Endothelial cell (in vitro differentiated cells): Measurements from ENCODE around the gene ERC2. TPM values are rescaled to one million over a fixed set of nuclear protein-coding genes. Genes with fewer than 3 reads are reported as not detected.

Source experiments
- DNase-seq: peaks from one replicate; pipeline ENCODE4 v3.0.0; 2021; ENCODE audit warnings: low spot score
- H3K27ac Mint-ChIP-seq: one replicate; pipeline ENCODE4 v1.8.0; 2021; ENCODE audit warnings: mixed read lengths, inconsistent platforms; ENCODE audit not compliant: unreplicated experiment
- H3K27me3 Mint-ChIP-seq: one replicate; pipeline ENCODE4 v1.8.0; 2021; ENCODE audit warnings: mild to moderate bottlenecking, moderate library complexity, mixed read lengths, inconsistent platforms; ENCODE audit not compliant: unreplicated experiment
- H3K36me3 Mint-ChIP-seq: one replicate; pipeline ENCODE4 v1.8.0; 2021; ENCODE audit warnings: mild to moderate bottlenecking, low read depth, mixed read lengths, inconsistent platforms; ENCODE audit not compliant: unreplicated experiment
- H3K4me1 Mint-ChIP-seq: one replicate; pipeline ENCODE4 v1.8.0; 2021; ENCODE audit warnings: mild to moderate bottlenecking, mixed read lengths, inconsistent platforms; ENCODE audit not compliant: unreplicated experiment
- H3K4me3 Mint-ChIP-seq: one replicate; pipeline ENCODE4 v1.8.0; 2021; ENCODE audit warnings: mild to moderate bottlenecking, mixed read lengths, inconsistent platforms; ENCODE audit not compliant: unreplicated experiment
- H3K9me3 Mint-ChIP-seq: one replicate; pipeline ENCODE4 v1.8.0; 2021; ENCODE audit warnings: mixed read lengths, inconsistent platforms; ENCODE audit not compliant: unreplicated experiment
- total RNA-seq: library from RNA; stranded (reverse); fragmentation: NEBNext Ultra II Directional; extraction: Animal tissue kit (Norgen Biotek cat#: 25700); gene quantifications from one replicate; pipeline ENCODE4 v1.2.1, GENCODE V29; 2021; ENCODE audit not compliant: unreplicated experiment
- TF ChIP-seq, protein P1 (sequence below): fragments of 200-600 bp; sonication (generic); IDR thresholded peaks from one replicate; pipeline ENCODE4 v1.5.0; 2021; ENCODE audit warnings: antibody characterized with exemption; ENCODE audit not compliant: unreplicated experiment

The ERC2 gene
- total RNA-seq, 1 donor from 2014 or later: 20.5 TPM

DNA sequence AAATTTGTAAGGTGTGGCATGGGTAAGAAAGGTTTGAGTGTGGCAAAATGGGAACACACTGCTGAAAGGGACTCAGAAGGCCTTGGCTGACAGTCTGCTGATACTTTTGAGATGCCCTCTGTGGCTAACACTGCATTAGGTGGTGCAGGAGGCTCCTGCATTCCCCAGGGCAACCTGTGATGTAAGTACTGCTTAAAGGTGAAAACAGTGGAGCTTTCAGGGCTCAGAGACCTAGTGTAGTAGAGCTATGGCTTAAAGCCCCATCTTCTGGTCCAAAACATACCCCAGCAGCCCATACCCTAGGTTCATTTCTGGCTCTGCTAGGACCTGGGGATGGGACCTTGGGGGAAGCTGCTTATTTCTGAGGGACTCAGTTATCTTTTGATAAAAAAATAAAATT, 374.1 kb downstream of the ERC2 start:
- no peaks in the 10 kb centered on the region for H3K36me3 Mint-ChIP-seq
- no peaks in the 10 kb centered on the region for H3K9me3 Mint-ChIP-seq
- no peak overlapping the region for H3K4me3 Mint-ChIP-seq
- H3K27me3 Mint-ChIP-seq: no peaks in the 10 kb centered on the region
- DNase-seq: no peak
- no peak overlapping the region for H3K27ac Mint-ChIP-seq
- TF ChIP-seq, protein P1, sequence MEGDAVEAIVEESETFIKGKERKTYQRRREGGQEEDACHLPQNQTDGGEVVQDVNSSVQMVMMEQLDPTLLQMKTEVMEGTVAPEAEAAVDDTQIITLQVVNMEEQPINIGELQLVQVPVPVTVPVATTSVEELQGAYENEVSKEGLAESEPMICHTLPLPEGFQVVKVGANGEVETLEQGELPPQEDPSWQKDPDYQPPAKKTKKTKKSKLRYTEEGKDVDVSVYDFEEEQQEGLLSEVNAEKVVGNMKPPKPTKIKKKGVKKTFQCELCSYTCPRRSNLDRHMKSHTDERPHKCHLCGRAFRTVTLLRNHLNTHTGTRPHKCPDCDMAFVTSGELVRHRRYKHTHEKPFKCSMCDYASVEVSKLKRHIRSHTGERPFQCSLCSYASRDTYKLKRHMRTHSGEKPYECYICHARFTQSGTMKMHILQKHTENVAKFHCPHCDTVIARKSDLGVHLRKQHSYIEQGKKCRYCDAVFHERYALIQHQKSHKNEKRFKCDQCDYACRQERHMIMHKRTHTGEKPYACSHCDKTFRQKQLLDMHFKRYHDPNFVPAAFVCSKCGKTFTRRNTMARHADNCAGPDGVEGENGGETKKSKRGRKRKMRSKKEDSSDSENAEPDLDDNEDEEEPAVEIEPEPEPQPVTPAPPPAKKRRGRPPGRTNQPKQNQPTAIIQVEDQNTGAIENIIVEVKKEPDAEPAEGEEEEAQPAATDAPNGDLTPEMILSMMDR: no peak
- H3K4me1 Mint-ChIP-seq: no peaks in the 10 kb centered on the region

DNA sequence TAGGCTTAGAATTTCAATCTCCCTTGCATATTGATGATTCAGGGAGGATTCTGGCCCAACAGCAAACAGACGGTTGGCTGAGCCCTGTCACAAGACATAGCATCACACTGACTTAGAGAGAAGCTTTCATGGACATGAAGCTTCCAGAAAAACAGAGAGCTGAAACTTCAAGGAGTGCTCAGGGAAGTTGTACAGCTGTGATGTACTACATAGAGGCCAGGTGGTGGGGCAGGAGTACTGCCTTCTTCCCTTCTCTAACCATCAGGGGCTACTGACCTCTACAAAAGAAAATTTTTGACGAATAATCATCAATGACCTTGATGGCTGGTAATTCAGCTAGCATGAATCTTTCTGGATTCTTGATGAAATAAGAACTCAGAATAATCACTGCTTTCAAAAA, 378.5 kb downstream of the ERC2 start:
- no peak overlapping the region for H3K27ac Mint-ChIP-seq
- no peaks in the 10 kb centered on the region for H3K27me3 Mint-ChIP-seq
- no peak for DNase-seq
- TF ChIP-seq, protein P1: no peak
- H3K4me1 Mint-ChIP-seq: peaks cover 5% of the 10 kb centered on the region
- H3K36me3 Mint-ChIP-seq: no peaks in the 10 kb centered on the region
- H3K4me3 Mint-ChIP-seq: no peak overlapping the region
- no peaks in the 10 kb centered on the region for H3K9me3 Mint-ChIP-seq

DNA sequence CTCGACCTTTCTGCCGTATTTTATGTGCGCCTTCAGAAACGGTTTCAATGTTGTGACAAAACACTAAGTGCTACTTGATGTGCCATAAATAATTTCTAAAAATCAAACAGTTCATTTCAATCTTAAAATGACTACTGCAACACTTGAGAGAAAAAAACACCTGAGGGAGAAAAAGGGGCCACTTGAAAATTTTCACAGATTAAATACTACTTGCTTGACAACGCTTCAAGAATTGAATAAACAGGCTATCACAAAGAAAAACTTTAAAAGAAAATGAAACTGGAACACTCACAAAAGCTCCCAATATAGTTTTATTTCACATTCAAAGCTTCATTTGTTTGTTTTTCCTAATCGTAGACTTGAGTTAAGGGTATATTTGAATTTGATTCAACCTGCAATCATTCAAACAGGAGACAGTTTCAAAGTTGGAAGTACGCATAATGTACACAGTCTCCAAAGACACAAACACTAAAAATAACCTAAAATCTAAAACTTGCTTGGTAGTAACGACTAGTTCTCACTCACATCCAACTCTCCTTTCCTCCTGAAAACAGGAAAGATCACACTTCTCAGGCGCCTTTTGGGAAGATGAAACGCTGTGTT, 380.7 kb downstream of the ERC2 start:
- no peak for DNase-seq
- H3K9me3 Mint-ChIP-seq: no peaks in the 10 kb centered on the region
- peaks cover 5% of the 10 kb centered on the region for H3K4me1 Mint-ChIP-seq
- H3K27me3 Mint-ChIP-seq: no peaks in the 10 kb centered on the region
- H3K27ac Mint-ChIP-seq: no peak overlapping the region
- H3K4me3 Mint-ChIP-seq: no peak overlapping the region
- TF ChIP-seq, protein P1: no peak
- no peaks in the 10 kb centered on the region for H3K36me3 Mint-ChIP-seq

DNA sequence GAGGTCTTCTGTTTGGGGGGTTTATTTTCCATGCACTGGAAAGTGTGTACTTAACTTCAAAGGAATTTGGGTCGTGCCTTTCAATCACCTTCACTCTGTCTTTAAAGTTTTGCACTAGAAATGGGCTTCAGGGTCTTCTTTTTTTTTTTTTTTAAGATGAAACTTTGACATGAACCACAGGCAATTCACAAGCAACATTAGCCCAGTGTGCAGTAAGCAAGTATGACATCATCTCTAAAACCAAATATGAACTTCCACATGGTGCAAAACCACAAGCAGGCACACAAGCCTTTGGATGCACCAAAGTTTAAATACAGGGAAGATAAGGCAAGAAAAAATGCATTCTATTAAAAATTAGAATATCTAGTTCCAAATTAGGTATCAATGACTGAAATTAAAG, 381.9 kb downstream of the ERC2 start:
- Mint-ChIP-seq H3K27ac (no peak overlapping the region), H3K27me3 (no peaks in the 10 kb centered on the region), H3K4me1 (peaks cover 5% of the 10 kb centered on the region), H3K9me3 (no peaks in the 10 kb centered on the region), H3K36me3 (no peaks in the 10 kb centered on the region), H3K4me3 (no peak overlapping the region)
- DNase-seq: no peak
- TF ChIP-seq, protein P1: no peak

DNA sequence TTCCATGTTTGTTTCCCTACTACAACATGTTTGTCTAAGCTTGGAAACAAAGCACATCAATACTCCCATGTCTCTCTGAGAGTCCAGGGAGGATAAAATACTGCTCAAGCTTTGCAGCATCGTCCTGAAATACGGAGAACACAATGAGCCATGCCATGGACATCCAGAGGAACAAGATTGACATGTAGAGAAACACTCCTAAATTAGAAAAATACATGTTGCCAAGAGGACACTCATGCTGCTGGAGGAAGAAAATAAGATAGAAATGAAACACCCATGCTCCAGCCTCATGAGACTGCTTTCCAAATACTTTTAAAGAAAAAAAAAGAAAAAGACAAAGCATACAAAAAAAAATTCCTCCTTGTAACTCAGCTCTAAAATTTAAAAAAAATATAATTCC, 387.0 kb downstream of the ERC2 start:
- Mint-ChIP-seq H3K27ac (no peak overlapping the region), H3K4me3 (no peak overlapping the region), H3K36me3 (no peaks in the 10 kb centered on the region), H3K9me3 (no peaks in the 10 kb centered on the region), H3K27me3 (no peaks in the 10 kb centered on the region), H3K4me1 (no peaks in the 10 kb centered on the region)
- no peak for DNase-seq
- TF ChIP-seq, protein P1: no peak
